ENCODE measurements around the gene KDM5B.

Gene KDM5B

DNA sequence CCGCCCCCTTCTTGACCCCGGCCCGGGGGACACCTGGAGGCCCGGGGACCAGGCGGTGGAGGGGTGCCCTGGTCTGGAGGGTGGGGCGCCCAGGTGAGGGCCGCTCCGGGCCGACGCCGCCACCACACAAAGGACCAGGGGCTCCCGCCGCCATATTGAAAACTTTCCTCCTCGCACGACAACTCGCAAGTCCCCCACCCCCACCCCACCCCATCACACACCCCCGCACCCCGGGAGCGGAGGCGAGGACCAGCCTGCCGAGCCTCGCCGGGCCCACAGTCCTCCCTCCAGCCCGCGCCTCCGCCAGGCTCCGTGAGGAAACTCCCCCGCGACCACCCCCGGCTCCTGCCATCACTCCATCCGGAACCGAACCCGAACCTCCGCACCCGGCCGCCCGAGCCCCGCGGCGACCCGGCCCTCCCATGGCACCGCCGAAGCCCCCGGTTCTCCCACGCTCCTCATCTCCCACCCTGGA, 733 bp downstream of the KDM5B start:
- Histone ChIP-seq H3K9ac (peak overlapping the region; percentile 35; the same call in 1 of the 2 replicates), H3K4me1 (ENCODE audit: low read depth, poor library complexity, severe bottlenecking) (peaks cover 22% of the 10 kb centered on the region), H3K27me3 (ENCODE audit: insufficient read depth, low read depth) (peaks cover 26% of the 10 kb centered on the region), H3K27ac (no peak overlapping the region), H3K36me3 (ENCODE audit: insufficient read depth) (no peaks in the 10 kb centered on the region), H3K4me2 (peak overlapping the region; percentile 83), H2AFZ (ENCODE audit: low read depth) (peak overlapping the region; percentile 94), H3K79me2 (ENCODE audit: insufficient read depth, low read depth) (no peaks in the 10 kb centered on the region), H4K20me1 (ENCODE audit: insufficient read depth) (no peaks in the 10 kb centered on the region), H3K4me3 (IDR thresholded peaks at IDR 0.05; ENCODE audit: insufficient read depth, low read depth, low read length) (peak overlapping the region; percentile 97)
- TF ChIP-seq, protein P1, sequence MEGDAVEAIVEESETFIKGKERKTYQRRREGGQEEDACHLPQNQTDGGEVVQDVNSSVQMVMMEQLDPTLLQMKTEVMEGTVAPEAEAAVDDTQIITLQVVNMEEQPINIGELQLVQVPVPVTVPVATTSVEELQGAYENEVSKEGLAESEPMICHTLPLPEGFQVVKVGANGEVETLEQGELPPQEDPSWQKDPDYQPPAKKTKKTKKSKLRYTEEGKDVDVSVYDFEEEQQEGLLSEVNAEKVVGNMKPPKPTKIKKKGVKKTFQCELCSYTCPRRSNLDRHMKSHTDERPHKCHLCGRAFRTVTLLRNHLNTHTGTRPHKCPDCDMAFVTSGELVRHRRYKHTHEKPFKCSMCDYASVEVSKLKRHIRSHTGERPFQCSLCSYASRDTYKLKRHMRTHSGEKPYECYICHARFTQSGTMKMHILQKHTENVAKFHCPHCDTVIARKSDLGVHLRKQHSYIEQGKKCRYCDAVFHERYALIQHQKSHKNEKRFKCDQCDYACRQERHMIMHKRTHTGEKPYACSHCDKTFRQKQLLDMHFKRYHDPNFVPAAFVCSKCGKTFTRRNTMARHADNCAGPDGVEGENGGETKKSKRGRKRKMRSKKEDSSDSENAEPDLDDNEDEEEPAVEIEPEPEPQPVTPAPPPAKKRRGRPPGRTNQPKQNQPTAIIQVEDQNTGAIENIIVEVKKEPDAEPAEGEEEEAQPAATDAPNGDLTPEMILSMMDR (conservative IDR thresholded peaks at IDR 0.05; ENCODE audit: low read depth, low read length), result no peak

DNA sequence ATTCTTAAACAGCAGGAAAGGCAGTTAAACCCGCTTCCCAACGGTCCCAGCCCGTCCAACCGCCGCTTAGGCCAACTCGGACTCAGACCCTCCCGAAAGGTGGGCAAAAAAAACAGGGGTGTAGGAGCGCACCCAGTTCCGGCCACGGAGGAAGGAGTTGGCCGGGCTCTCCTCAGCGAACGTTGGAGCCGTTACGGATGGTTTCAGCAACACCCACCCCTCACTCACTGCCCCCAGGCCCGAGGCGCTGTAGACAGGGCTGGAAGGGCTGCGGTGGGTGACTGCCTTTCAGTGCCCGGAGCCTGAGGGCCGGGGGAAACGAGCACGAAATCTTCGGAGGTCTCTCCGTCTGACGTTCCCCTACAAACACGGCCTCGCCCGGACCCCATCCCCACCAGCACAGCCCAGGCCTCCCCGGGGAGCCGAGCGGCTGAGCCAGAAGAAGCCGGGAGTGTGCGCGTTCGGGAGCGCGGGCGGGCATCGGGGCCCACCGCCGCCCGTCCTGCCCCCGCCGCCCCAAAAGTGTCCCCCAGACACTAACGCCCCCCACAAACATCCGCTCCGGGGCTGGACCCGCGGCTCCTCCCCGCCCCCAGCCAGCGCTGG, 1.3 kb downstream of the KDM5B start:
- H3K4me3 ChIP-seq (IDR thresholded peaks at IDR 0.05; ENCODE audit: insufficient read depth, low read depth, low read length), result no peak overlapping the region
- H3K36me3 ChIP-seq (ENCODE audit: insufficient read depth), result no peaks in the 10 kb centered on the region
- no peaks in the 10 kb centered on the region for H3K79me2 ChIP-seq (ENCODE audit: insufficient read depth, low read depth)
- H2AFZ ChIP-seq (ENCODE audit: low read depth), result no peak overlapping the region
- no peaks in the 10 kb centered on the region for H4K20me1 ChIP-seq (ENCODE audit: insufficient read depth)
- TF ChIP-seq, protein P1 (conservative IDR thresholded peaks at IDR 0.05; ENCODE audit: low read depth, low read length), result no peak
- H3K4me1 ChIP-seq (ENCODE audit: low read depth, poor library complexity, severe bottlenecking), result peaks cover 26% of the 10 kb centered on the region
- H3K9ac ChIP-seq, result no peak overlapping the region
- no peak overlapping the region; the same call in 1 of the 2 replicates for H3K4me2 ChIP-seq
- H3K27ac ChIP-seq, result no peak overlapping the region
- peaks cover 24% of the 10 kb centered on the region for H3K27me3 ChIP-seq (ENCODE audit: insufficient read depth, low read depth)

DNA sequence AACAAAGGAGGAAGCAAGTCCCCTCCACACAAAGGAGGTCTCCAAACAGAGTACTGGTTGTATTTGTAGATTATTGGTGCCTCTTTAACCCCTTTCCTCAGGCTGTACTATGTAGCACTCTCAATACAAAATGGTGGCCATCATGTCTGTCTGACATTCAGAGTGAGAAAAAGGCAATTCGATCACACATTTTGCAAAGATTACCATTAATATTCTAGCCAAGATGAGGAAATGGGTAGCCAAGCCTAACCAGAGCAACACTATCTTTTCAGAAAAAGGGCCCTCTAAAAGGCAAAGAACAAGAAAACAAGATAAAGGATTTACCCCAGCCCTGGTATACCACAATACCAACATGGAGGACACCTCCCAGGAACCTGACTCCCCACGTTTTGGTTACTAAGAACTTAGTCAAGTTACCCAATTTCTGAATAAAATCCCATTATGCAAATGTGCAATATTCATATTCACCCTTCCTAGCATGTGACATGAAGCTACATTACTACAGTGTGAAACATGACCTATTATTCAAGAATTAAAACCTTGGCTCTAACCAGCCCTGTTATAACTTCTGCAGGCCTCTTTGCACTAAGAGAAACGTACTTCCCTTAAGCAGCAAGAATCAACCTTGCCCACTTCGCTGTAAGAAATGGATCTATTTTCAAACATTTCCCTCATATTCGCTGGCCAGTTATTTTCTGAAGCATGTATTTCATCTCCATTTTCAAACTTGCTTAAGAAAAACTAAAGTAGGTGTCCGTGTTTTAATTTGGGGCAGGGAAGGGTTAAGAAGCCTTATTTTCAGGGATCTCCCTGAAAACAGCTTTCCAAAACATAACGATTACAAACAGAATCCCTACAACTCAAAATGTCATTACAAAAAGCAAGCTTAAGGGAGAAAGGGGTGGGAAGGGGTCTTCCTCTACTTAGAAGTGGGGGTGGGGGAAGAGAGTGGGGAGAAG, 2.1 kb downstream of the KDM5B start:
- Histone ChIP-seq H3K79me2 (ENCODE audit: insufficient read depth, low read depth) (no peaks in the 10 kb centered on the region), H3K27ac (no peak overlapping the region), H3K4me1 (ENCODE audit: low read depth, poor library complexity, severe bottlenecking) (peaks cover 29% of the 10 kb centered on the region), H3K4me3 (IDR thresholded peaks at IDR 0.05; ENCODE audit: insufficient read depth, low read depth, low read length) (no peak overlapping the region), H4K20me1 (ENCODE audit: insufficient read depth) (no peaks in the 10 kb centered on the region), H2AFZ (ENCODE audit: low read depth) (no peak overlapping the region), H3K27me3 (ENCODE audit: insufficient read depth, low read depth) (peaks cover 19% of the 10 kb centered on the region), H3K4me2 (no peak overlapping the region), H3K36me3 (ENCODE audit: insufficient read depth) (no peaks in the 10 kb centered on the region), H3K9ac (no peak overlapping the region)
- TF ChIP-seq, protein P1 (conservative IDR thresholded peaks at IDR 0.05; ENCODE audit: low read depth, low read length), result no peak

DNA sequence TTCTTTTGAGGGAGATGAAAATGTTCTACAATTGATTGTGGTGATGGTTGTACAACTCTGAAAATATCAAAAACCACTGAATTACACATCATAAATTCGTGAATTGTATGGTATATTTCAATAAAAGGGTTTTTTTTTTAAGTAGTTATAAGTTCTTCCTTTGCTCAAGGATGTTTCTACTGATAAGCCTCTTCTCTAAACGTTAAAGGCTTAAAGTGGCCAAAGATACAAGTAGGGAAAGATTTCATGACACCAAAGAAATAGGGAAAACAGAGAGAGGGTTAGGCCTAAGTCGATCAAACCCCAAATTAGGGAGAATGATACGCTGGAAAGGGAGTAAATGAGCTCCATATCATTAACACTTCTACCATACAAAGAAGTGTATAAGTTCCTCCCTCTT, 4.1 kb downstream of the KDM5B start:
- H2AFZ ChIP-seq (ENCODE audit: low read depth), result no peak overlapping the region
- H3K79me2 ChIP-seq (ENCODE audit: insufficient read depth, low read depth), result no peaks in the 10 kb centered on the region
- no peak overlapping the region for H3K27ac ChIP-seq
- H3K4me3 ChIP-seq (IDR thresholded peaks at IDR 0.05; ENCODE audit: insufficient read depth, low read depth, low read length), result no peak overlapping the region
- no peak overlapping the region for H3K4me2 ChIP-seq
- H3K36me3 ChIP-seq (ENCODE audit: insufficient read depth), result no peaks in the 10 kb centered on the region
- peaks cover 8% of the 10 kb centered on the region for H3K27me3 ChIP-seq (ENCODE audit: insufficient read depth, low read depth)
- no peaks in the 10 kb centered on the region for H4K20me1 ChIP-seq (ENCODE audit: insufficient read depth)
- H3K4me1 ChIP-seq (ENCODE audit: low read depth, poor library complexity, severe bottlenecking), result peaks cover 29% of the 10 kb centered on the region
- TF ChIP-seq, protein P1 (conservative IDR thresholded peaks at IDR 0.05; ENCODE audit: low read depth, low read length), result no peak
- H3K9ac ChIP-seq, result no peak overlapping the region

Data from KMS-11 (cell line).